DMS53 (cell line): Measurements from ENCODE around the gene NEURL4.

Source experiments
- DNase-seq: peaks from one replicate; lab custom pipeline; 2025; lab: John Stamatoyannopoulos, UW

Gene NEURL4

GRCh38 chr17:7323731-7324437, 5.3 kb downstream of the NEURL4 start:
- DNase-seq, result peak; percentile 58

- no peak for DNase-seq
Measured at GRCh38 chr17:7322520-7323194, 6.5 kb downstream of the NEURL4 start.

GRCh38 chr17:7321466-7321865, 7.7 kb downstream of the NEURL4 start:
- no peak for DNase-seq

- DNase-seq, result no peak
Measured at GRCh38 chr17:7318121-7318860, 10.8 kb downstream of the NEURL4 start.

GRCh38 chr17:7317161-7317803, 11.9 kb downstream of the NEURL4 start:
- DNase-seq, result no peak

- DNase-seq, result peak; percentile 86
Measured at GRCh38 chr17:7315570-7316235, 13.4 kb downstream of the NEURL4 start.

- DNase-seq, result peak; percentile 99
Measured at GRCh38 chr17:7314719-7315569, 14.2 kb downstream of the NEURL4 start, which contains the start of gene GPS2. Gene GPS2, minus strand, starts transcription at chr17:7315360. Its CDS starts 308 bp downstream, at chr17:7315052.

- peak; percentile 57 for DNase-seq
Measured at GRCh38 chr17:7313890-7314718, 15.0 kb downstream of the NEURL4 start.

- peak; percentile 81 for DNase-seq
Measured at GRCh38 chr17:7313088-7313889, 15.8 kb downstream of the NEURL4 start.

GRCh38 chr17:7312432-7313087, 16.6 kb downstream of the NEURL4 start:
- peak; percentile 53 for DNase-seq

GRCh38 chr17:7311110-7311705, 17.9 kb downstream of the NEURL4 start:
- no peak for DNase-seq

- no peak for DNase-seq
Measured at GRCh38 chr17:7309628-7310027, 19.5 kb downstream of the NEURL4 start.

GRCh38 chr17:7308625-7309433, 20.3 kb downstream of the NEURL4 start:
- DNase-seq, result peak; percentile 93

- peak; percentile 80 for DNase-seq
Measured at GRCh38 chr17:7307686-7308624, 21.2 kb downstream of the NEURL4 start.

- peak; percentile 100 for DNase-seq
Measured at GRCh38 chr17:7306911-7307685, 22.0 kb downstream of the NEURL4 start, which contains the start of gene EIF5A. Gene EIF5A, plus strand, starts transcription at chr17:7307628. Its CDS starts 2,008 bp downstream, at chr17:7309636.
